Colon (tissue), 2 donors: ENCODE measurements around the gene PIK3C2A.

Source experiments
- FAIRE-seq: peaks from 2 replicates; lab custom pipeline; 2012; peaks lifted over from hg19 to GRCh38; lab: Jason Lieb, UNC
- donor health status: control.
- donor health status: control.

The PIK3C2A gene

DNA sequence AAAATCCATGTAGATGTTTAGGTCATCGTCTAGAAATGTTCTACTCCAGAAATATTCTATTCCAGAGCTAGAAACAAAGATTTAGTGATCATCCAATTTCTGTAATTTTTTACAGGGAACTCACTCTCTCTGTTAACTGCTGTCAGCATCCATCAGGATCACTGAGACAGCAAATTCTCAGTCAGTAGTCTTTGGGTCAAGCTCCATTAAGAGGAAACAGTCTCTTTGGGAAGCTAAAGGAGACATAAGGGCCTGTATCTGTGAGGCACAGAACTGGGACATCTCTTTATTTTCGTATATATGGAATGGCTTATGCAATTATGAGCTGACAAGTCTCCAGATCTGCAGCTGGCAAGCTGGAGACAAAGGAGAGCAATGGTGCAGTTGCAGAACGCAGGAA is 48.3 kb downstream of the PIK3C2A start:
- FAIRE-seq = no peak
